HG03442 (cell line): ENCODE results near the gene FBF1.
"Not testable (repeated sequence)": the region's sequence is repeated elsewhere in the genome, so short reads cannot be mapped to it uniquely, and the experiment has no call there.

Experiments used
- ATAC-seq: cut with Tn5 transposase; IDR thresholded peaks from one replicate; pipeline ENCODE4 v1.9.1; 2021; ENCODE audit warnings: mild to moderate bottlenecking, moderate library complexity; ENCODE audit not compliant: unreplicated experiment

FBF1 gene

GRCh38 chr17:75897160-75898019 lies 43.5 kb downstream of the FBF1 start:
- no peak for ATAC-seq

GRCh38 chr17:75896415-75897159 lies 44.3 kb downstream of the FBF1 start, which contains the start of gene TRIM65:
TRIM65 (minus strand) TSS chr17:75896951; CDS start chr17:75896937, 14 bp downstream.
- ATAC-seq, result peak; percentile 53

- ATAC-seq, result no peak
Observed at GRCh38 chr17:75895370-75896155, 45.3 kb downstream of the FBF1 start.

- no peak for ATAC-seq
Observed at GRCh38 chr17:75894049-75894733, 46.7 kb downstream of the FBF1 start.

- ATAC-seq, result no peak
Observed at GRCh38 chr17:75893305-75894048, 47.4 kb downstream of the FBF1 start.

- ATAC-seq, result no peak
Observed at GRCh38 chr17:75892556-75893224, 48.2 kb downstream of the FBF1 start.

- ATAC-seq, result no peak
Observed at GRCh38 chr17:75891605-75892555, 49.0 kb downstream of the FBF1 start.

GRCh38 chr17:75891022-75891604 lies 49.7 kb downstream of the FBF1 start:
- no peak for ATAC-seq

GRCh38 chr17:75889454-75889853 lies 51.4 kb downstream of the FBF1 start:
- no peak for ATAC-seq

- ATAC-seq, result no peak
Observed at GRCh38 chr17:75888484-75888883, 52.4 kb downstream of the FBF1 start.

GRCh38 chr17:75885860-75886259 lies 55.0 kb downstream of the FBF1 start:
- not testable (repeated sequence) for ATAC-seq

GRCh38 chr17:75885431-75885830 lies 55.4 kb downstream of the FBF1 start:
- no peak for ATAC-seq

GRCh38 chr17:75881678-75882454 lies 59.0 kb downstream of the FBF1 start:
- no peak for ATAC-seq

- no peak for ATAC-seq
Observed at GRCh38 chr17:75880266-75880665, 60.6 kb downstream of the FBF1 start.

- ATAC-seq, result peak; percentile 28
Observed at GRCh38 chr17:75878174-75878998, 62.5 kb downstream of the FBF1 start, which contains the start of gene TRIM47. TRIM47 (minus strand) TSS chr17:75878581; CDS start chr17:75878548, 33 bp downstream.

- ATAC-seq, result peak; percentile 53
Observed at GRCh38 chr17:75877752-75878173, 63.1 kb downstream of the FBF1 start.
